H1 (cell line): ENCODE data around the gene GLIPR2. TPM values are rescaled to one million over a fixed set of nuclear protein-coding genes. Genes with fewer than 3 reads are reported as not detected.

Experiments
- CTCF ChIA-PET: fragments of 300-600 bp; sonication (Branson Sonifier 250); formaldehyde crosslinking; loops from one replicate; lab custom pipeline; 2021; ENCODE audit not compliant: partially characterized antibody; lab: Charles Lee
- POLR2A ChIA-PET: fragments of 300-600 bp; sonication (Branson Sonifier 250); formaldehyde crosslinking; loops from one replicate; lab custom pipeline; 2021; ENCODE audit warnings: inconsistent platforms; ENCODE audit not compliant: partially characterized antibody; lab: Charles Lee
- DNase-seq, 2 experiments: peaks; one replicate each; pipeline versions ENCODE4 v3.0.0 to v3.0.0-alpha.2; 2010 to 2022; ENCODE audit warnings: low spot score in 2 of 2, low read depth in 1 of 2, mixed read lengths in 1 of 2
- FAIRE-seq: peaks from 2 replicates; lab custom pipeline; 2011; peaks lifted over from hg19 to GRCh38; lab: Jason Lieb, UNC
- H2AFZ ChIP-seq: 2 replicates; pipeline ENCODE4 v1.8.1; 2012; ENCODE audit warnings: low read length, inconsistent platforms
- H2AK5ac ChIP-seq: 2 replicates; pipeline ENCODE4 v1.6.1; 2013; ENCODE audit warnings: low read depth, low read length
- H2BK120ac ChIP-seq: replicated peaks from 2 replicates; pipeline ENCODE3; 2013; ENCODE audit warnings: low read depth, low read length, inconsistent platforms
- H2BK12ac ChIP-seq: 2 replicates; pipeline ENCODE4 v1.6.1; 2013; ENCODE audit warnings: low read depth, low read length
- H2BK15ac ChIP-seq: 2 replicates; pipeline ENCODE4 v1.6.1; 2013; ENCODE audit warnings: low read length
- H2BK20ac ChIP-seq: 2 replicates; pipeline ENCODE4 v1.6.1; 2013; ENCODE audit warnings: low read length
- H2BK5ac ChIP-seq: 2 replicates; pipeline ENCODE4 v1.6.1; 2013; ENCODE audit warnings: low read depth, low read length
- H3K14ac ChIP-seq: 2 replicates; pipeline ENCODE4 v1.6.1; 2013; ENCODE audit warnings: inconsistent platforms; ENCODE audit not compliant: insufficient read length
- H3K18ac ChIP-seq: 2 replicates; pipeline ENCODE4 v1.6.1; 2013; ENCODE audit warnings: low read length; ENCODE audit errors: extremely low read depth
- H3K23ac ChIP-seq: 2 replicates; pipeline ENCODE4 v1.6.1; 2013; ENCODE audit warnings: inconsistent platforms; ENCODE audit not compliant: insufficient read length
- H3K23me2 ChIP-seq: 2 replicates; pipeline ENCODE4 v1.6.1; 2013; ENCODE audit warnings: low read depth, low read length
- H3K27ac ChIP-seq: 2 replicates; pipeline ENCODE4 v1.6.1; 2011; ENCODE audit warnings: low read depth, low read length, inconsistent platforms
- H3K27me3 ChIP-seq, 4 experiments: replicated peaks in 1 of 4; 1 replicate in 1 of 4; 2 replicates in 3 of 4; pipeline versions ENCODE4 v1.6.1 to v1.8.1; 2011 to 2013; ENCODE audit warnings: low read length in 3 of 4, mild to moderate bottlenecking in 3 of 4, inconsistent platforms in 2 of 4, mixed read lengths in 2 of 4, moderate library complexity in 1 of 4; ENCODE audit not compliant: control insufficient read depth in 3 of 4, insufficient read depth in 3 of 4; ENCODE audit errors: extremely low read depth in 1 of 4
- H3K36me3 ChIP-seq, 4 experiments: 2 replicates each; pipeline versions ENCODE4 v1.6.1 to v1.8.1; 2011 to 2013; ENCODE audit warnings: mild to moderate bottlenecking in 4 of 4, low read length in 3 of 4, moderate library complexity in 2 of 4, control low read depth in 1 of 4, inconsistent platforms in 1 of 4; ENCODE audit not compliant: insufficient read depth in 4 of 4, control insufficient read depth in 2 of 4
- H3K4ac ChIP-seq: replicated peaks from 2 replicates; pipeline ENCODE3; 2013; ENCODE audit warnings: low read length, low read depth, mixed read lengths, inconsistent platforms; ENCODE audit not compliant: insufficient read length
- H3K4me1 ChIP-seq, 4 experiments: replicated peaks in 1 of 4; 1 replicate in 1 of 4; 2 replicates in 3 of 4; pipeline versions ENCODE4 v1.6.1 to v1.8.1; 2011 to 2013; ENCODE audit warnings: low read length in 3 of 4, inconsistent platforms in 2 of 4, mixed read lengths in 1 of 4; ENCODE audit not compliant: insufficient read depth in 4 of 4, control insufficient read depth in 3 of 4
- H3K4me2 ChIP-seq, 2 experiments: 2 replicates each; pipeline versions ENCODE4 v1.6.1 to v1.8.1; 2011 to 2013; ENCODE audit warnings: low read depth in 2 of 2, low read length in 2 of 2, control low read depth in 1 of 2, inconsistent platforms in 1 of 2, mild to moderate bottlenecking in 1 of 2; ENCODE audit not compliant: insufficient read depth in 1 of 2
- H3K4me3 ChIP-seq, 4 experiments: fragments of 200-600, 300-600 bp in 1 of 4; sonication (generic), shearing (Covaris generic), sonication (Bioruptor Twin) in 1 of 4; 2 replicates each; pipeline versions ENCODE4 v1.5.1 to v1.8.1; 2011 to 2016; ENCODE audit warnings: low read length in 4 of 4, low read depth in 3 of 4, control low read depth in 2 of 4, inconsistent platforms in 2 of 4, mild to moderate bottlenecking in 2 of 4, mixed read lengths in 1 of 4, moderate library complexity in 1 of 4; ENCODE audit not compliant: insufficient read depth in 2 of 4; ENCODE audit errors: extremely low read depth in 1 of 4
- H3K56ac ChIP-seq: replicated peaks from 2 replicates; pipeline ENCODE3; 2013; ENCODE audit warnings: low read depth, mild to moderate bottlenecking, mixed read lengths, low read length, inconsistent platforms; ENCODE audit not compliant: insufficient read length
- H3K79me1 ChIP-seq: 2 replicates; pipeline ENCODE4 v1.6.1; 2013; ENCODE audit warnings: low read depth, low read length, control low read depth
- H3K79me2 ChIP-seq, 2 experiments: 2 replicates each; pipeline versions ENCODE4 v1.6.1 to v1.8.1; 2012 to 2013; ENCODE audit warnings: low read length in 2 of 2, mild to moderate bottlenecking in 2 of 2, inconsistent platforms in 1 of 2; ENCODE audit not compliant: insufficient read depth in 2 of 2, control insufficient read depth in 1 of 2
- H3K9ac ChIP-seq, 4 experiments: replicated peaks in 1 of 4; 1 replicate in 1 of 4; 2 replicates in 3 of 4; pipeline versions ENCODE4 v1.6.1 to v1.8.1; 2011 to 2013; ENCODE audit warnings: low read depth in 3 of 4, low read length in 3 of 4, control low read depth in 2 of 4, mild to moderate bottlenecking in 2 of 4, moderate library complexity in 2 of 4, inconsistent platforms in 1 of 4; ENCODE audit errors: extremely low read depth in 1 of 4
- H3K9me3 ChIP-seq, 2 experiments: 2 replicates each; pipeline versions ENCODE4 v1.6.1 to v1.8.1; 2012 to 2013; ENCODE audit warnings: mild to moderate bottlenecking in 2 of 2, moderate library complexity in 2 of 2, control low read depth in 1 of 2, inconsistent platforms in 1 of 2, low read depth in 1 of 2, low read length in 1 of 2, mixed read lengths in 1 of 2; ENCODE audit not compliant: insufficient read depth in 2 of 2
- H4K20me1 ChIP-seq, 2 experiments: replicated peaks in 1 of 2; 2 replicates each; pipeline versions ENCODE3 to v1.8.1; 2011 to 2013; ENCODE audit warnings: inconsistent platforms in 2 of 2, low read length in 2 of 2, mild to moderate bottlenecking in 1 of 2; ENCODE audit not compliant: insufficient read depth in 2 of 2, control insufficient read depth in 1 of 2
- H4K5ac ChIP-seq: 2 replicates; pipeline ENCODE4 v1.6.1; 2013; ENCODE audit warnings: low read length, low read depth, mixed read lengths, inconsistent platforms; ENCODE audit not compliant: insufficient read length
- H4K8ac ChIP-seq: 2 replicates; pipeline ENCODE4 v1.8.0; 2013; ENCODE audit warnings: mild to moderate bottlenecking, moderate library complexity, low read length, inconsistent platforms; ENCODE audit not compliant: insufficient read depth; ENCODE audit errors: extremely low read depth
- H4K91ac ChIP-seq: replicated peaks from 2 replicates; pipeline ENCODE3; 2013; ENCODE audit warnings: low read length, mixed read lengths, inconsistent platforms; ENCODE audit not compliant: insufficient read length
- BCL11A ChIP-seq, 2 experiments: IDR thresholded peaks; one replicate each; pipeline ENCODE4 v1.6.1; 2011; ENCODE audit warnings: low read depth in 2 of 2, low read length in 2 of 2, mild to moderate bottlenecking in 2 of 2
- GABPA ChIP-seq: IDR thresholded peaks from 2 replicates; pipeline ENCODE4 v1.6.1; 2011; ENCODE audit warnings: mild to moderate bottlenecking, low read length, moderate library complexity, borderline replicate concordance; ENCODE audit not compliant: insufficient read depth
- JUN ChIP-seq: IDR thresholded peaks from 2 replicates; pipeline ENCODE4 v1.6.1; 2011; ENCODE audit warnings: low read depth, mild to moderate bottlenecking, improper control_type of control experiment, low read length
- POLR2A ChIP-seq, 2 experiments: IDR thresholded peaks; 1 replicate in 1 of 2; 2 replicates in 1 of 2; pipeline ENCODE4 v1.6.1; 2011; ENCODE audit warnings: low read depth in 2 of 2, low read length in 2 of 2, mild to moderate bottlenecking in 2 of 2; ENCODE audit errors: control extremely low read depth in 1 of 2
- POLR2AphosphoS5 ChIP-seq: IDR thresholded peaks from 2 replicates; pipeline ENCODE4 v1.6.1; 2011; ENCODE audit warnings: low read depth, low read length
- POU5F1 ChIP-seq: IDR thresholded peaks from 2 replicates; pipeline ENCODE4 v1.6.1; 2011; ENCODE audit warnings: low read depth, mild to moderate bottlenecking, low read length, moderate library complexity
- SIRT6 ChIP-seq: IDR thresholded peaks from one replicate; pipeline ENCODE4 v1.7.1; 2012; ENCODE audit warnings: low read length, inconsistent platforms
- SIX5 ChIP-seq: IDR thresholded peaks from 2 replicates; pipeline ENCODE4 v1.6.1; 2011; ENCODE audit warnings: mild to moderate bottlenecking, low read depth, low read length
- YY1 ChIP-seq: IDR thresholded peaks from 2 replicates; pipeline ENCODE4 v1.6.1; 2011; ENCODE audit warnings: low read depth, mild to moderate bottlenecking, low read length
- WGBS, 2 experiments: shearing (Covaris generic) in 1 of 2; methylation state at CpG; one replicate each; pipeline versions ENCODE4 v1.1.6 to v1.1.7; 2013 to 2015; ENCODE audit warnings: low lambda C conversion rate in 2 of 2, mixed read lengths in 2 of 2, inconsistent platforms in 1 of 2, low coverage in 1 of 2, missing lambda C conversion rate in 1 of 2; ENCODE audit not compliant: insufficient replicate concordance in 2 of 2, insufficient coverage in 1 of 2, insufficient read length in 1 of 2; ENCODE audit errors: extremely low coverage in 1 of 2, missing lambda C conversion rate in 1 of 2; 5-methylcytosine and 5-hydroxymethylcytosine counted together
- polyA plus RNA-seq, 7 experiments: library from polyadenylated mRNA; depleted of rRNA in 3 of 7; stranded (reverse) in 5 of 7; unstranded in 2 of 7; fragments of >200 nt in 5 of 7; fragments of 200-250 nt in 2 of 7; gene quantifications; 1 replicate in 5 of 7; 2 replicates in 1 of 7; 4 replicates in 1 of 7; pipeline versions ENCODE4 v1.2.1 to v1.2.3, GENCODE V29; 2011 to 2013; ENCODE audit warnings: missing spikeins in 2 of 7, mixed read lengths in 2 of 7
- total RNA-seq: library from RNA; stranded (reverse); fragmentation: NEBNext Ultra II Directional; extraction: Animal tissue kit (Norgen Biotek cat#: 25700); gene quantifications from 2 replicates; pipeline ENCODE4 v1.2.1, GENCODE V29; 2021

Gene GLIPR2
- total and polyA plus RNA-seq, 2 of the 8 experiments (the other 6 are each of a cell fraction or from before 2014, with no cell fraction given): 7.9 to 12.0 TPM

- H3K14ac ChIP-seq: no peak overlapping the region
- no peaks in the 10 kb centered on the region for H3K4me1 ChIP-seq
- H3K56ac ChIP-seq: no peak overlapping the region
- no peak overlapping the region for H2BK15ac ChIP-seq
- no peak overlapping the region for H3K4me2 ChIP-seq
- no peak overlapping the region for H3K23ac ChIP-seq
- H2AFZ ChIP-seq: no peak overlapping the region
- no peaks in the 10 kb centered on the region for H3K79me1 ChIP-seq
- no peak overlapping the region for H3K18ac ChIP-seq
- no peak overlapping the region for H2BK120ac ChIP-seq
- H4K5ac ChIP-seq: no peak overlapping the region
- 94% methylated on average over 12 of the region's 12 CpGs; no CpG with 5 or more reads in 1 of the 2 experiments for WGBS, 2 experiments
- POLR2A ChIA-PET: interaction anchor here (1.4 to 2.6 kb wide), 2 partner anchors 15 to 35 kb away, joined by 4 to 9 read pairs; no protein-coding TSS in a partner anchor
- H2BK12ac ChIP-seq: no peak overlapping the region
- no peak overlapping the region for H3K27ac ChIP-seq
- H3K23me2 ChIP-seq: no peaks in the 10 kb centered on the region
- CTCF ChIA-PET: interaction anchor here (0.8 to 1.8 kb wide), 3 partner anchors 9 to 36 kb away, joined by 3 to 11 read pairs (median 4); no protein-coding TSS in a partner anchor
- no peak overlapping the region for H4K91ac ChIP-seq
- no peak for FAIRE-seq
- no peak overlapping the region for H2BK5ac ChIP-seq
- DNase-seq: no peak
- no peak overlapping the region for H3K4ac ChIP-seq
- H3K9me3 ChIP-seq: no peaks in the 10 kb centered on the region
- H2BK20ac ChIP-seq: no peak overlapping the region
- H4K20me1 ChIP-seq: no peaks in the 10 kb centered on the region
- no peak overlapping the region for H3K9ac ChIP-seq
- no peaks in the 10 kb centered on the region; a peak in 1 of 8 replicates for H3K36me3 ChIP-seq
- H4K8ac ChIP-seq: no peak overlapping the region
- no peaks in the 10 kb centered on the region for H3K79me2 ChIP-seq
- H2AK5ac ChIP-seq: no peak overlapping the region
- no peak overlapping the region for H3K4me3 ChIP-seq
- H3K27me3 ChIP-seq: peaks cover 0 to 8% (median 5%) of the 10 kb centered on the region in 4 experiments; a peak in 4 of 7 replicates
- TF ChIP-seq SIRT6 (no peak), YY1 (no peak), GABPA (no peak), POLR2A (IDR thresholded peaks at IDR 0.05; ENCODE audit: control extremely low read depth in 1 of 2, low read depth in 2 of 2, low read length in 2 of 2) (no peak), POU5F1 (no peak), JUN (no peak), SIX5 (no peak), POLR2AphosphoS5 (no peak), BCL11A (IDR thresholded peaks at IDR 0.05; ENCODE audit: low read depth in 2 of 2, low read length in 2 of 2) (no peak)
Measured at GRCh38 chr9:36129139-36129538, 7.4 kb upstream of the GLIPR2 start.
